Mammary epithelial cell (primary cell): ENCODE data around the gene GPC6.

Source experiments
- EZH2 ChIP-seq: IDR thresholded peaks from 2 replicates; pipeline ENCODE4 v1.6.1; 2012; ENCODE audit warnings: low read length, inconsistent platforms, borderline replicate concordance
- TF ChIP-seq, protein P1 (sequence below), 2 donors: IDR thresholded peaks in 1 of 2; conservative IDR thresholded peaks in 1 of 2; 2 replicates each; pipeline ENCODE4 v1.5.1; 2011 to 2012; ENCODE audit warnings: inconsistent platforms in 2 of 2, low read length in 2 of 2, mild to moderate bottlenecking in 2 of 2, control low read depth in 1 of 2, low read depth in 1 of 2; ENCODE audit not compliant: insufficient read depth in 1 of 2; ENCODE audit errors: extremely low read depth in 1 of 2

DNA sequence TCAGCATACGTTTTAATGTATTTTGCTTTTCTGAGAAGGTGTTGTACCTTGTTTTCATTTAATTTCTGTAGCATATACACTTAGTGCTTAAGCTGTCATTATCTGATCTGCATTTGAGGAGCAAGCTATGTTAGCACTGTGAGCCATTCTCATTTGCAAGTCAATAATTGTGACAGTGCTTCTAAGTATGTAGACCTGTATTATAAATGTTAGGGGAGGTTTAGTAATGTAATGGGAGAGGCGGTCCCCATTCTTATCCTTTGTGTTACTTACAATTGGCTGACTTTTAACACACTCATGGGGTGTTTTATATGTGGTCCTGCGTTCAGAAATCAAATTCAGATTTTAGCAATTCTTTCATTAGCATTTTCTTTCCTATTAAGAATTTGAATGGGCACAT lies 90.2 kb downstream of the GPC6 start:
- TF ChIP-seq, protein P1, sequence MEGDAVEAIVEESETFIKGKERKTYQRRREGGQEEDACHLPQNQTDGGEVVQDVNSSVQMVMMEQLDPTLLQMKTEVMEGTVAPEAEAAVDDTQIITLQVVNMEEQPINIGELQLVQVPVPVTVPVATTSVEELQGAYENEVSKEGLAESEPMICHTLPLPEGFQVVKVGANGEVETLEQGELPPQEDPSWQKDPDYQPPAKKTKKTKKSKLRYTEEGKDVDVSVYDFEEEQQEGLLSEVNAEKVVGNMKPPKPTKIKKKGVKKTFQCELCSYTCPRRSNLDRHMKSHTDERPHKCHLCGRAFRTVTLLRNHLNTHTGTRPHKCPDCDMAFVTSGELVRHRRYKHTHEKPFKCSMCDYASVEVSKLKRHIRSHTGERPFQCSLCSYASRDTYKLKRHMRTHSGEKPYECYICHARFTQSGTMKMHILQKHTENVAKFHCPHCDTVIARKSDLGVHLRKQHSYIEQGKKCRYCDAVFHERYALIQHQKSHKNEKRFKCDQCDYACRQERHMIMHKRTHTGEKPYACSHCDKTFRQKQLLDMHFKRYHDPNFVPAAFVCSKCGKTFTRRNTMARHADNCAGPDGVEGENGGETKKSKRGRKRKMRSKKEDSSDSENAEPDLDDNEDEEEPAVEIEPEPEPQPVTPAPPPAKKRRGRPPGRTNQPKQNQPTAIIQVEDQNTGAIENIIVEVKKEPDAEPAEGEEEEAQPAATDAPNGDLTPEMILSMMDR (conservative IDR thresholded peaks at IDR 0.05 in 1 of 2, IDR thresholded peaks at IDR 0.05 in 1 of 2; ENCODE audit: extremely low read depth in 1 of 2, insufficient read depth in 1 of 2, low read depth in 1 of 2, low read length in 2 of 2) = no peak
- TF ChIP-seq EZH2 = no peak
